K562 (cell line): ENCODE measurements around the gene KHDRBS2. TPM values are rescaled to one million over a fixed set of nuclear protein-coding genes. Genes with fewer than 3 reads are reported as not detected.

Experiments used
- ATAC-seq: fragments of 200-7000 bp; cut with Tn5 transposase; 3 replicates; pipeline ENCODE4 v1.9.1; 2020; ENCODE audit warnings: moderate library complexity
- BruUV-seq: library from RNA; stranded (reverse); fragments of 400-500 nt; replicated peaks from 2 replicates; lab custom pipeline; 2021; lab: Mats Ljungman, UMichigan
- CTCF ChIA-PET: fragments of 300-600 bp; formaldehyde crosslinking; extraction: SDS; loops from one replicate; lab custom pipeline; 2021; ENCODE audit warnings: low intra/inter-chr PET ratio; lab: Yijun Ruan, JAX
- POLR2A ChIA-PET: fragments of 300-600, 350-650 bp; sonication (Branson Sonifier 250); formaldehyde crosslinking; extraction: SDS; loops from one replicate; lab custom pipeline; 2021; ENCODE audit warnings: antibody characterized with exemption, inconsistent platforms; lab: Yijun Ruan, JAX
- DNase-seq, 4 experiments: peaks; one replicate each; pipeline versions ENCODE4 v3.0.0 to v3.0.0-alpha.2; 2011 to 2018; ENCODE audit warnings: low spot score in 3 of 4, mixed read lengths in 3 of 4; ENCODE audit errors: extremely low read depth in 1 of 4
- FAIRE-seq: peaks from 2 replicates; lab custom pipeline; 2011; peaks lifted over from hg19 to GRCh38; lab: Jason Lieb, UNC
- H2AFZ ChIP-seq: 2 replicates; pipeline ENCODE4 v1.6.0; 2011; ENCODE audit warnings: low read depth, low read length, control low read depth, inconsistent platforms
- H3K27ac ChIP-seq: fragments of 200-600 bp; 3 replicates; pipeline ENCODE4 v1.8.0; 2011; ENCODE audit warnings: low read depth, mild to moderate bottlenecking, control low read depth, inconsistent platforms, low read length, moderate library complexity, mixed read lengths; ENCODE audit errors: extremely low read depth
- H3K27me3 ChIP-seq, 2 experiments: fragments of 300-600 bp in 1 of 2; 2 replicates in 1 of 2; 3 replicates in 1 of 2; pipeline versions ENCODE4 v1.6.0 to v1.8.0; 2011; ENCODE audit warnings: inconsistent platforms in 2 of 2, low read length in 2 of 2, mild to moderate bottlenecking in 1 of 2, mixed read lengths in 1 of 2, moderate library complexity in 1 of 2; ENCODE audit not compliant: control insufficient read depth in 2 of 2, insufficient read depth in 2 of 2
- H3K36me3 ChIP-seq: fragments of 300-600 bp; 3 replicates; pipeline ENCODE4 v1.8.0; 2011; ENCODE audit warnings: mild to moderate bottlenecking, low read length, inconsistent platforms; ENCODE audit not compliant: control insufficient read depth, insufficient read depth
- H3K4me1 ChIP-seq, 2 experiments: fragments of 200-600 bp in 1 of 2; replicated peaks in 1 of 2; 2 replicates in 1 of 2; 3 replicates in 1 of 2; pipeline versions ENCODE4 v1.5.1 to v1.8.0; 2011; ENCODE audit warnings: inconsistent platforms in 2 of 2, low read length in 2 of 2, mild to moderate bottlenecking in 1 of 2, mixed read lengths in 1 of 2, moderate library complexity in 1 of 2; ENCODE audit not compliant: control insufficient read depth in 2 of 2, insufficient read depth in 2 of 2
- H3K4me2 ChIP-seq: 2 replicates; pipeline ENCODE4 v1.6.1; 2011; ENCODE audit warnings: low read length, control low read depth, inconsistent platforms, mixed read lengths; ENCODE audit not compliant: insufficient read depth
- H3K4me3 ChIP-seq: fragments of 200-600 bp; sonication (generic), shearing (Covaris generic); 2 replicates; pipeline ENCODE4 v1.5.1; 2016; ENCODE audit warnings: control low read depth, inconsistent platforms
- H3K79me2 ChIP-seq: fragments of 200-600 bp; 3 replicates; pipeline ENCODE4 v1.8.0; 2011; ENCODE audit warnings: low read length, inconsistent platforms; ENCODE audit not compliant: control insufficient read depth, insufficient read depth
- H3K9ac ChIP-seq, 2 experiments: 2 replicates each; pipeline versions ENCODE4 v1.6.0 to v1.6.1; 2011; ENCODE audit warnings: low read depth in 2 of 2, low read length in 2 of 2, control low read depth in 1 of 2, inconsistent platforms in 1 of 2, mild to moderate bottlenecking in 1 of 2, mixed read lengths in 1 of 2; ENCODE audit not compliant: insufficient read depth in 1 of 2
- H3K9me1 ChIP-seq: one replicate; pipeline ENCODE4 v1.6.0; 2011; ENCODE audit warnings: inconsistent platforms, mild to moderate bottlenecking, low read length, moderate library complexity; ENCODE audit not compliant: control insufficient read depth, insufficient read depth
- H3K9me3 ChIP-seq: replicated peaks from 2 replicates; pipeline ENCODE4 v1.5.1; 2011; ENCODE audit warnings: low read depth, low read length, inconsistent platforms; ENCODE audit not compliant: control insufficient read depth, insufficient read depth
- H4K20me1 ChIP-seq: replicated peaks from 2 replicates; pipeline ENCODE4 v1.6.1; 2011; ENCODE audit warnings: low read length, inconsistent platforms, mixed read lengths; ENCODE audit not compliant: control insufficient read depth, insufficient read depth
- ATF1 ChIP-seq, 2 experiments: fragments of 450-650 bp in 1 of 2; IDR thresholded peaks; 2 replicates each; pipeline ENCODE4 v1.6.1; 2016; ENCODE audit warnings: missing compliant biosample characterization in 1 of 2, missing genetic modification characterization in 1 of 2
- BCOR ChIP-seq: fragments of 450-650 bp; IDR thresholded peaks from 2 replicates; pipeline ENCODE4 v1.6.1; 2016
- BHLHE40 ChIP-seq: IDR thresholded peaks from 2 replicates; pipeline ENCODE4 v1.6.1; 2011; ENCODE audit warnings: low read length, improper control_type of control experiment
- CC2D1A ChIP-seq: fragments of 450-650 bp; IDR thresholded peaks from 2 replicates; pipeline ENCODE4 v1.6.1; 2017; ENCODE audit warnings: mild to moderate bottlenecking
- HDAC6 ChIP-seq: IDR thresholded peaks from 2 replicates; pipeline ENCODE4 v1.6.1; 2012; ENCODE audit warnings: low read depth, mild to moderate bottlenecking, control low read depth, inconsistent platforms, low read length, moderate library complexity
- MCM2 ChIP-seq: fragments of 450-650 bp; IDR thresholded peaks from 2 replicates; pipeline ENCODE4 v1.6.1; 2017; ENCODE audit warnings: low read depth, mild to moderate bottlenecking
- ZC3H4 ChIP-seq: sonication (generic); formaldehyde crosslinking; IDR thresholded peaks from 2 replicates; pipeline ENCODE4 v1.9.0; 2021; ENCODE audit warnings: missing genetic modification reagents, borderline replicate concordance
- ZKSCAN8 ChIP-seq: fragments of 200-800 bp; sonication (Bioruptor generic); IDR thresholded peaks from 2 replicates; pipeline ENCODE4 v1.6.1; 2016; ENCODE audit warnings: missing genetic modification characterization, missing compliant biosample characterization
- ZNF134 ChIP-seq: fragments of 250-450 bp; sonication (Bioruptor Pico); conservative IDR thresholded peaks from 2 replicates; pipeline ENCODE4 v1.4.0; 2020
- ZNF143 ChIP-seq: sonication (generic); formaldehyde crosslinking; IDR thresholded peaks from 2 replicates; pipeline ENCODE4 v1.9.0; 2022; ENCODE audit warnings: mild to moderate bottlenecking, missing genetic modification reagents
- ZNF175 ChIP-seq: fragments of 200-800 bp; sonication (Bioruptor generic); IDR thresholded peaks from 2 replicates; pipeline ENCODE4 v1.6.1; 2016; ENCODE audit warnings: low read depth, mild to moderate bottlenecking, missing genetic modification characterization, missing compliant biosample characterization
- ZNF318 ChIP-seq, 2 experiments: fragments of 450-650 bp; IDR thresholded peaks; 2 replicates each; pipeline ENCODE4 v1.6.1; 2016; ENCODE audit warnings: mild to moderate bottlenecking in 2 of 2, borderline replicate concordance in 1 of 2, low read depth in 1 of 2, moderate library complexity in 1 of 2
- ZNF644 ChIP-seq: fragments of 200-800 bp; sonication (Bioruptor generic); IDR thresholded peaks from 2 replicates; pipeline ENCODE4 v1.6.1; 2016; ENCODE audit warnings: low read depth, missing genetic modification characterization, missing compliant biosample characterization
- ZNF76 ChIP-seq: fragments of 250-450 bp; sonication (Bioruptor Pico); IDR thresholded peaks from 2 replicates; pipeline ENCODE4 v1.4.0; 2020; ENCODE audit warnings: mild to moderate bottlenecking, moderate library complexity, borderline replicate concordance
- WGBS: fragments of 100-300 bp; shearing (Covaris generic); methylation state at CpG from one replicate; pipeline ENCODE4 v1.1.6; 2016; ENCODE audit warnings: low coverage, mixed read lengths; ENCODE audit not compliant: insufficient coverage; ENCODE audit errors: missing lambda C conversion rate; 5-methylcytosine and 5-hydroxymethylcytosine counted together
- in situ Hi-C: fragments of 300-500 bp; cut with MboI; formaldehyde crosslinking; loops from 4 replicates; pipeline ENCODE4 v1.15.0; 2018; ENCODE audit warnings: inconsistent platforms, mixed read lengths
- intact Hi-C: fragments of 100-400 bp; cut with micrococcal nuclease; formaldehyde crosslinking; loops from 2 replicates; pipeline ENCODE4 v1.14.2; 2022
- polyA plus RNA-seq, 8 experiments: library from polyadenylated mRNA; depleted of rRNA in 4 of 8; stranded (reverse) in 5 of 8; unstranded in 3 of 8; fragments of >200 nt; fragmentation: Nextera tagmentation in 2 of 8; fragmentation: Illumina TruSeq in 1 of 8; extraction: Ambion mirVana in 2 of 8; extraction: Trizol in 1 of 8; gene quantifications; 2 replicates each; pipeline versions ENCODE4 v1.2.1 to v1.2.3, GENCODE V29; 2011 to 2014; ENCODE audit warnings: inconsistent platforms in 1 of 8, missing spikeins in 1 of 8
- total RNA-seq, 7 experiments: library from RNA; depleted of rRNA in 6 of 7; stranded (reverse); fragments of >200 nt in 6 of 7; fragmentation: Illumina TruSeq in 2 of 7; extraction: Trizol in 2 of 7; gene quantifications; 2 replicates each; pipeline versions ENCODE4 v1.2.1 to v1.2.3, GENCODE V29; 2011 to 2021; ENCODE audit warnings: low replicate concordance in 1 of 7
- TF ChIP-seq, protein P1 (sequence below), 2 experiments: IDR thresholded peaks; 2 replicates each; pipeline ENCODE4 v1.6.1; 2011; ENCODE audit warnings: borderline replicate concordance in 1 of 2, control low read depth in 1 of 2, low read depth in 1 of 2, low read length in 1 of 2, mild to moderate bottlenecking in 1 of 2, mixed read lengths in 1 of 2, moderate library complexity in 1 of 2; ENCODE audit not compliant: insufficient read depth in 1 of 2, insufficient read length in 1 of 2, poor library complexity in 1 of 2, severe bottlenecking in 1 of 2; ENCODE audit errors: extremely low read depth in 1 of 2

KHDRBS2 gene
- total and polyA plus RNA-seq, 9 of the 15 experiments (the other 6 are each of a cell fraction or from before 2014, with no cell fraction given) = not detected

- Histone ChIP-seq H3K4me2 (no peak overlapping the region), H4K20me1 (no peaks in the 10 kb centered on the region), H3K27ac (no peak overlapping the region), H3K9me3 (no peaks in the 10 kb centered on the region), H3K36me3 (no peaks in the 10 kb centered on the region), H3K4me1 (no peaks in the 10 kb centered on the region)
- intact Hi-C loops = no loop called here
- no peak for TF ChIP-seq ZNF134 (CRISPR knock-in tag)
- TF ChIP-seq BCOR = no peak
- TF ChIP-seq MCM2 = no peak
- TF ChIP-seq ZKSCAN8 (CRISPR knock-in tag) = no peak
- TF ChIP-seq HDAC6 = no peak
- no peak for TF ChIP-seq ZNF143
- TF ChIP-seq, protein P1, sequence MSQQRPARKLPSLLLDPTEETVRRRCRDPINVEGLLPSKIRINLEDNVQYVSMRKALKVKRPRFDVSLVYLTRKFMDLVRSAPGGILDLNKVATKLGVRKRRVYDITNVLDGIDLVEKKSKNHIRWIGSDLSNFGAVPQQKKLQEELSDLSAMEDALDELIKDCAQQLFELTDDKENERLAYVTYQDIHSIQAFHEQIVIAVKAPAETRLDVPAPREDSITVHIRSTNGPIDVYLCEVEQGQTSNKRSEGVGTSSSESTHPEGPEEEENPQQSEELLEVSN (IDR thresholded peaks at IDR 0.05; ENCODE audit: borderline replicate concordance in 1 of 2, extremely low read depth in 1 of 2, insufficient read depth in 1 of 2, insufficient read length in 1 of 2, low read depth in 1 of 2, low read length in 1 of 2, poor library complexity in 1 of 2, severe bottlenecking in 1 of 2) = no peak
- TF ChIP-seq ATF1 (CRISPR knock-in tag; IDR thresholded peaks at IDR 0.05) = no peak
- TF ChIP-seq ATF1 (tag; IDR thresholded peaks at IDR 0.05) = no peak
- TF ChIP-seq ZC3H4 (CRISPR knock-in tag) = no peak
- no peak for TF ChIP-seq ZNF76
- no peak for TF ChIP-seq ZNF175 (CRISPR knock-in tag)
- no peak for TF ChIP-seq ZNF644 (tag)
- no peak for TF ChIP-seq BHLHE40
- no peak for TF ChIP-seq ZNF318 (IDR thresholded peaks at IDR 0.05; ENCODE audit: borderline replicate concordance in 1 of 2, low read depth in 1 of 2)
- no peak for TF ChIP-seq CC2D1A
- TF ChIP-seq, all 486 proteins: peak for 0
- Histone ChIP-seq H2AFZ (no peak overlapping the region), H3K4me3 (no peak overlapping the region), H3K9me1 (no peaks in the 10 kb centered on the region), H3K79me2 (no peaks in the 10 kb centered on the region), H3K27me3 (no peaks in the 10 kb centered on the region), H3K9ac (no peak overlapping the region)
- CTCF ChIA-PET = no interaction called here
- ATAC-seq = no peak
- 4% methylated on average over 3 of the region's 3 CpGs for WGBS
- BruUV-seq = no TSS peak
- no peak for FAIRE-seq
- no peak for DNase-seq
- in situ Hi-C loops = no loop called here
- POLR2A ChIA-PET = no interaction called here
These were observed 5.9 kb downstream of the KHDRBS2 start for GRCh38 chr6:62280099-62280498.
